HCT116 (cell line): ENCODE data around the gene ACACA. TPM values are rescaled to one million over a fixed set of nuclear protein-coding genes. Genes with fewer than 3 reads are reported as not detected.

ENCODE experiments used
- ATAC-seq: fragments of 200-7000 bp; cut with Tn5 transposase; 2 replicates; pipeline ENCODE4 v1.9.1; 2020; ENCODE audit warnings: mild to moderate bottlenecking, moderate library complexity
- BruUV-seq: library from RNA; stranded (reverse); fragments of 400-500 nt; replicated peaks from 2 replicates; lab custom pipeline; 2021; lab: Mats Ljungman, UMichigan
- CTCF ChIA-PET: fragments of 300-600 bp; sonication (Branson Sonifier 250); formaldehyde crosslinking; loops from one replicate; lab custom pipeline; 2021; ENCODE audit warnings: antibody characterized with exemption; lab: Charles Lee
- POLR2A ChIA-PET: fragments of 300-600, 350-600 bp; sonication (Branson Sonifier 250); formaldehyde crosslinking; loops from one replicate; lab custom pipeline; 2021; ENCODE audit warnings: antibody characterized with exemption; lab: Charles Lee
- RAD21 ChIA-PET, 2 experiments: fragments of 300-600 bp; sonication (Branson Sonifier 250); formaldehyde crosslinking; loops; one replicate each; lab custom pipeline; 2023; ENCODE audit warnings: low total read pairs in 2 of 2; ENCODE audit not compliant: uncharacterized antibody in 2 of 2, unreplicated experiment in 2 of 2, low non-redundant PET in 1 of 2; lab: Charles Lee
- DNase-seq: peaks from one replicate; pipeline ENCODE4 v3.0.0-alpha.2; 2010; ENCODE audit warnings: low read depth, low spot score
- H2AFZ ChIP-seq: fragments of 200-600 bp; shearing (Covaris generic), sonication (generic); 2 replicates; pipeline ENCODE4 v1.6.1; 2017; ENCODE audit warnings: low read depth, mixed run types, mixed read lengths, antibody characterized with exemption, low read length; ENCODE audit not compliant: poor library complexity, severe bottlenecking
- H3K27ac ChIP-seq: 2 replicates; pipeline ENCODE4 v1.5.1; 2012; ENCODE audit warnings: low read depth, low read length
- H3K27me3 ChIP-seq: fragments of 200-600 bp; sonication (generic); 2 replicates; pipeline ENCODE4 v1.6.1; 2016; ENCODE audit warnings: mixed run types, low read length, mixed read lengths; ENCODE audit not compliant: insufficient read depth
- H3K36me3 ChIP-seq, 2 experiments: fragments of 200-500 bp in 1 of 2; fragments of 200-600 bp in 1 of 2; sonication (Bioruptor generic) in 1 of 2; sonication (generic) in 1 of 2; 2 replicates each; pipeline versions ENCODE4 v1.5.1 to v1.6.1; 2014 to 2016; ENCODE audit warnings: low read length in 2 of 2, inconsistent platforms in 1 of 2, mixed read lengths in 1 of 2, mixed run types in 1 of 2; ENCODE audit not compliant: insufficient read depth in 2 of 2, control insufficient read depth in 1 of 2
- H3K4me1 ChIP-seq, 2 experiments: fragments of 200-600 bp in 1 of 2; sonication (generic) in 1 of 2; 2 replicates each; pipeline versions ENCODE4 v1.5.1 to v1.6.1; 2012 to 2017; ENCODE audit warnings: low read length in 2 of 2, inconsistent platforms in 1 of 2, mild to moderate bottlenecking in 1 of 2, mixed read lengths in 1 of 2, mixed run types in 1 of 2, moderate library complexity in 1 of 2; ENCODE audit not compliant: insufficient read depth in 2 of 2, control insufficient read depth in 1 of 2
- H3K4me2 ChIP-seq: fragments of 200-600 bp; sonication (generic); 2 replicates; pipeline ENCODE4 v1.6.1; 2017; ENCODE audit warnings: mixed run types, low read length, mixed read lengths
- H3K4me3 ChIP-seq, 2 experiments: fragments of 200-600 bp in 1 of 2; sonication (generic) in 1 of 2; replicated peaks in 1 of 2; 2 replicates each; pipeline ENCODE4 v1.5.1; 2011 to 2016; ENCODE audit warnings: low read length in 2 of 2, control low read depth in 1 of 2, low read depth in 1 of 2, mild to moderate bottlenecking in 1 of 2, mixed read lengths in 1 of 2, mixed run types in 1 of 2
- H3K79me2 ChIP-seq: fragments of 200-600 bp; sonication (generic); 2 replicates; pipeline ENCODE4 v1.6.1; 2017; ENCODE audit warnings: mild to moderate bottlenecking, mixed run types, low read length, moderate library complexity, mixed read lengths; ENCODE audit not compliant: insufficient read depth
- H3K9ac ChIP-seq: fragments of 200-600 bp; sonication (generic); 2 replicates; pipeline ENCODE4 v1.6.1; 2016; ENCODE audit warnings: low read length, mixed read lengths
- H3K9me2 ChIP-seq: fragments of 200-600 bp; sonication (generic), shearing (Covaris generic); 2 replicates; pipeline ENCODE4 v1.6.1; 2017; ENCODE audit warnings: mixed run types, mild to moderate bottlenecking, moderate library complexity; ENCODE audit not compliant: insufficient read depth
- H3K9me3 ChIP-seq, 2 experiments: fragments of 200-500 bp in 1 of 2; fragments of 200-600 bp in 1 of 2; sonication (Bioruptor generic) in 1 of 2; sonication (generic) in 1 of 2; 2 replicates each; pipeline ENCODE4 v1.6.1; 2014 to 2017; ENCODE audit warnings: low read length in 2 of 2, mixed read lengths in 2 of 2, inconsistent platforms in 1 of 2, low read depth in 1 of 2, mild to moderate bottlenecking in 1 of 2, mixed run types in 1 of 2, moderate library complexity in 1 of 2; ENCODE audit not compliant: control insufficient read depth in 1 of 2, insufficient read depth in 1 of 2
- H4K20me1 ChIP-seq: fragments of 200-600 bp; sonication (generic), shearing (Covaris generic); 2 replicates; pipeline ENCODE4 v1.6.1; 2017; ENCODE audit warnings: mixed run types, mild to moderate bottlenecking, moderate library complexity; ENCODE audit not compliant: insufficient read depth
- ATF3 ChIP-seq: IDR thresholded peaks from 2 replicates; pipeline ENCODE4 v1.6.1; 2012
- CTCF ChIP-seq, 3 experiments: fragments of 200-600 bp in 1 of 3; sonication (generic) in 1 of 3; IDR thresholded peaks in 2 of 3; conservative IDR thresholded peaks in 1 of 3; 2 replicates each; pipeline ENCODE4 v1.5.1; 2012 to 2017; ENCODE audit warnings: low read depth in 2 of 3, low read length in 2 of 3, antibody characterized with exemption in 1 of 3, borderline replicate concordance in 1 of 3, control low read depth in 1 of 3, mild to moderate bottlenecking in 1 of 3, mixed read lengths in 1 of 3, mixed run types in 1 of 3, moderate library complexity in 1 of 3; ENCODE audit not compliant: insufficient read depth in 1 of 3
- EGR1 ChIP-seq: IDR thresholded peaks from 2 replicates; pipeline ENCODE4 v1.6.1; 2012; ENCODE audit warnings: low read depth
- EZH2 ChIP-seq: fragments of 200-600 bp; sonication (generic); IDR thresholded peaks from 2 replicates; pipeline ENCODE4 v1.6.1; 2017; ENCODE audit warnings: antibody characterized with exemption, mixed run types
- EZH2phosphoT487 ChIP-seq: fragments of 200-600 bp; IDR thresholded peaks from 2 replicates; pipeline ENCODE4 v1.6.1; 2018; ENCODE audit warnings: antibody characterized with exemption, borderline replicate concordance
- FOSL1 ChIP-seq: IDR thresholded peaks from 2 replicates; pipeline ENCODE4 v1.6.1; 2012; ENCODE audit warnings: low read depth
- JUND ChIP-seq: IDR thresholded peaks from 2 replicates; pipeline ENCODE4 v1.6.1; 2012
- POLR2AphosphoS5 ChIP-seq: IDR thresholded peaks from 2 replicates; pipeline ENCODE4 v1.6.1; 2011; ENCODE audit warnings: mild to moderate bottlenecking, low read depth, low read length, moderate library complexity
- RAD21 ChIP-seq: IDR thresholded peaks from 2 replicates; pipeline ENCODE4 v1.6.1; 2012; ENCODE audit warnings: low read depth, mild to moderate bottlenecking
- SIN3A ChIP-seq: IDR thresholded peaks from 2 replicates; pipeline ENCODE4 v1.6.1; 2012; ENCODE audit warnings: low read depth
- SP1 ChIP-seq: IDR thresholded peaks from 2 replicates; pipeline ENCODE4 v1.6.1; 2012; ENCODE audit warnings: low read depth
- TCF7L2 ChIP-seq: IDR thresholded peaks from 2 replicates; pipeline ENCODE4 v1.7.0; 2011; ENCODE audit warnings: borderline replicate concordance, inconsistent platforms; ENCODE audit not compliant: insufficient read depth, insufficient read length; ENCODE audit errors: extremely low read depth
- YY1 ChIP-seq: IDR thresholded peaks from 2 replicates; pipeline ENCODE4 v1.6.1; 2011; ENCODE audit warnings: low read length, low read depth, moderate library complexity, mild to moderate bottlenecking; ENCODE audit not compliant: insufficient replicate concordance; ENCODE audit errors: extremely low read depth
- ZNF274 ChIP-seq: fragments of 200-500 bp; sonication (Bioruptor generic); IDR thresholded peaks from 2 replicates; pipeline ENCODE4 v1.6.1; 2014; ENCODE audit warnings: mild to moderate bottlenecking, low read depth, low read length, inconsistent platforms
- intact Hi-C: fragments of 100-400 bp; cut with micrococcal nuclease; formaldehyde crosslinking; loops from 2 replicates; pipeline ENCODE4 v1.10.0; 2022
- total RNA-seq: library from RNA; stranded (reverse); gene quantifications from one replicate; pipeline ENCODE4 v1.2.1, GENCODE V29; 2021; ENCODE audit not compliant: unreplicated experiment
- TF ChIP-seq, protein P1 (sequence below): IDR thresholded peaks from 2 replicates; pipeline ENCODE4 v1.6.1; 2012
- TF ChIP-seq, protein P2 (sequence below): IDR thresholded peaks from 2 replicates; pipeline ENCODE4 v1.6.1; 2012; ENCODE audit warnings: low read depth

Gene ACACA
- total RNA-seq, 1 experiment from 2014 or later: 161 TPM

DNA sequence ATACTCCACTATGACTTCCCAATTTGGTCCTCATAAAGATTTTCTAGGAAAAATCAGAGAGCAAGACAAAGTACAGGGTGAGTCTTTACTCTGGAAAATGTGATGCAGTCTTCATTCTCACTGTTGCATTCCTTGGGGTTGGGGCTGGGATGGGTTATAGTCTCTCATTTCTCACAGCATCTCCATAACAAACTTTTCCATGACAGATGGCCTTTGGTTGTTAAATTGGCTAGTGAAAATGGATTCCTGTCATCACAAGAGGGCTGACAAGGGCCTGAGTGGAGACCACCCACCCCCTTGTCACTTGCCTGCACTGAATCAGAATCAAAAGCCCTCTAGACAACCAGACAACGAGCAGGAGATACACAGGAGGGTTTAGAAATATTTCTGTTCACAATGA is 283.2 kb downstream of the ACACA start:
- Histone ChIP-seq H3K36me3 (peaks cover 23 to 45% of the 10 kb centered on the region in 2 experiments), H4K20me1 (no peaks in the 10 kb centered on the region), H3K79me2 (no peaks in the 10 kb centered on the region), H3K9ac (no peak overlapping the region), H3K9me3 (no peaks in the 10 kb centered on the region), H3K9me2 (no peaks in the 10 kb centered on the region), H3K4me1 (no peaks in the 10 kb centered on the region), H3K27me3 (no peaks in the 10 kb centered on the region), H3K4me3 (no peak overlapping the region), H3K4me2 (no peak overlapping the region), H3K27ac (no peak overlapping the region), H2AFZ (no peak overlapping the region)
- intact Hi-C loops: no loop called here
- RAD21 ChIA-PET: no interaction called here
- TF ChIP-seq EGR1 (no peak), YY1 (no peak), TCF7L2 (no peak), CTCF (IDR thresholded peaks at IDR 0.05 in 2 of 3, conservative IDR thresholded peaks at IDR 0.05 in 1 of 3; ENCODE audit: borderline replicate concordance in 1 of 3, insufficient read depth in 1 of 3, low read depth in 2 of 3, low read length in 2 of 3) (no peak), ZNF274 (no peak), POLR2AphosphoS5 (no peak), SP1 (no peak)
- TF ChIP-seq, protein P1, sequence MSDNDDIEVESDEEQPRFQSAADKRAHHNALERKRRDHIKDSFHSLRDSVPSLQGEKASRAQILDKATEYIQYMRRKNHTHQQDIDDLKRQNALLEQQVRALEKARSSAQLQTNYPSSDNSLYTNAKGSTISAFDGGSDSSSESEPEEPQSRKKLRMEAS: no peak
- POLR2A ChIA-PET: no interaction called here
- ATAC-seq: no peak
- DNase-seq: no peak
- CTCF ChIA-PET: no interaction called here
- BruUV-seq: no TSS peak

GRCh38 chr17:37121616-37122015 is 285.0 kb downstream of the ACACA start:
- Histone ChIP-seq H3K4me1 (no peaks in the 10 kb centered on the region), H3K79me2 (no peaks in the 10 kb centered on the region), H3K9ac (no peak overlapping the region), H3K4me2 (no peak overlapping the region), H3K36me3 (peaks cover 14 to 45% of the 10 kb centered on the region in 2 experiments), H2AFZ (no peak overlapping the region), H3K9me2 (no peaks in the 10 kb centered on the region), H3K27ac (no peak overlapping the region), H3K4me3 (no peak overlapping the region), H3K27me3 (no peaks in the 10 kb centered on the region), H3K9me3 (no peaks in the 10 kb centered on the region), H4K20me1 (no peaks in the 10 kb centered on the region)
- BruUV-seq: no TSS peak
- no peak for ATAC-seq
- ChIA-PET CTCF (no interaction called here), RAD21 (no interaction called here), POLR2A (no interaction called here)
- intact Hi-C loops: no loop called here
- DNase-seq: no peak
- no peak for TF ChIP-seq SIN3A
- no peak for TF ChIP-seq RAD21
- no peak for TF ChIP-seq ATF3
- no peak for TF ChIP-seq EZH2
- TF ChIP-seq, protein P2, sequence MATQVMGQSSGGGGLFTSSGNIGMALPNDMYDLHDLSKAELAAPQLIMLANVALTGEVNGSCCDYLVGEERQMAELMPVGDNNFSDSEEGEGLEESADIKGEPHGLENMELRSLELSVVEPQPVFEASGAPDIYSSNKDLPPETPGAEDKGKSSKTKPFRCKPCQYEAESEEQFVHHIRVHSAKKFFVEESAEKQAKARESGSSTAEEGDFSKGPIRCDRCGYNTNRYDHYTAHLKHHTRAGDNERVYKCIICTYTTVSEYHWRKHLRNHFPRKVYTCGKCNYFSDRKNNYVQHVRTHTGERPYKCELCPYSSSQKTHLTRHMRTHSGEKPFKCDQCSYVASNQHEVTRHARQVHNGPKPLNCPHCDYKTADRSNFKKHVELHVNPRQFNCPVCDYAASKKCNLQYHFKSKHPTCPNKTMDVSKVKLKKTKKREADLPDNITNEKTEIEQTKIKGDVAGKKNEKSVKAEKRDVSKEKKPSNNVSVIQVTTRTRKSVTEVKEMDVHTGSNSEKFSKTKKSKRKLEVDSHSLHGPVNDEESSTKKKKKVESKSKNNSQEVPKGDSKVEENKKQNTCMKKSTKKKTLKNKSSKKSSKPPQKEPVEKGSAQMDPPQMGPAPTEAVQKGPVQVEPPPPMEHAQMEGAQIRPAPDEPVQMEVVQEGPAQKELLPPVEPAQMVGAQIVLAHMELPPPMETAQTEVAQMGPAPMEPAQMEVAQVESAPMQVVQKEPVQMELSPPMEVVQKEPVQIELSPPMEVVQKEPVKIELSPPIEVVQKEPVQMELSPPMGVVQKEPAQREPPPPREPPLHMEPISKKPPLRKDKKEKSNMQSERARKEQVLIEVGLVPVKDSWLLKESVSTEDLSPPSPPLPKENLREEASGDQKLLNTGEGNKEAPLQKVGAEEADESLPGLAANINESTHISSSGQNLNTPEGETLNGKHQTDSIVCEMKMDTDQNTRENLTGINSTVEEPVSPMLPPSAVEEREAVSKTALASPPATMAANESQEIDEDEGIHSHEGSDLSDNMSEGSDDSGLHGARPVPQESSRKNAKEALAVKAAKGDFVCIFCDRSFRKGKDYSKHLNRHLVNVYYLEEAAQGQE: no peak
- no peak for TF ChIP-seq EZH2phosphoT487
- TF ChIP-seq FOSL1: no peak
- no peak for TF ChIP-seq YY1
- TF ChIP-seq, protein P1: no peak
- TF ChIP-seq JUND: no peak
